HepG2 (cell line): ENCODE results near the gene TMEM198. TPM values are rescaled to one million over a fixed set of nuclear protein-coding genes. Genes with fewer than 3 reads are reported as not detected.

Experiments
- ASH2L ChIP-seq: fragments of 300-600, 200-600 bp; sonication (generic); IDR thresholded peaks from 2 replicates; pipeline ENCODE4 v1.7.0; 2017; ENCODE audit warnings: low read depth, mild to moderate bottlenecking, moderate library complexity, mixed read lengths, low read length; ENCODE audit not compliant: insufficient read length
- HES4 ChIP-seq: sonication (generic); formaldehyde crosslinking; IDR thresholded peaks from 2 replicates; pipeline ENCODE4 v1.9.0; 2021; ENCODE audit warnings: mild to moderate bottlenecking, missing genetic modification reagents, borderline replicate concordance
- IKZF5 ChIP-seq: IDR thresholded peaks from 2 replicates; pipeline ENCODE4 v1.6.1; 2018; ENCODE audit warnings: missing genetic modification reagents, mild to moderate bottlenecking, missing compliant biosample characterization
- IRF2 ChIP-seq: IDR thresholded peaks from 2 replicates; pipeline ENCODE4 v1.6.1; 2018; ENCODE audit warnings: missing genetic modification reagents, missing compliant biosample characterization
- LCORL ChIP-seq, 2 experiments: fragments of 450-650 bp in 1 of 2; sonication (generic) in 1 of 2; formaldehyde crosslinking in 1 of 2; IDR thresholded peaks; 2 replicates each; pipeline versions ENCODE4 v1.5.0 to v1.6.1; 2017 to 2020; ENCODE audit warnings: antibody characterized with exemption in 1 of 2, missing genetic modification reagents in 1 of 2
- NR2F6 ChIP-seq, 2 experiments: IDR thresholded peaks; 2 replicates each; pipeline ENCODE4 v1.6.1; 2016; ENCODE audit warnings: antibody characterized with exemption in 1 of 2, mild to moderate bottlenecking in 1 of 2
- PAF1 ChIP-seq: IDR thresholded peaks from 2 replicates; pipeline ENCODE4 v1.6.1; 2016; ENCODE audit warnings: missing genetic modification reagents, missing compliant biosample characterization
- PATZ1 ChIP-seq: sonication (generic); formaldehyde crosslinking; IDR thresholded peaks from 2 replicates; pipeline ENCODE4 v1.4.0; 2020; ENCODE audit warnings: missing genetic modification reagents
- SIX4 ChIP-seq: sonication (generic); formaldehyde crosslinking; IDR thresholded peaks from 2 replicates; pipeline ENCODE4 v1.4.0; 2020; ENCODE audit warnings: missing genetic modification reagents
- SKIL ChIP-seq: sonication (generic); formaldehyde crosslinking; IDR thresholded peaks from 2 replicates; pipeline ENCODE4 v1.8.0; 2022; ENCODE audit warnings: missing genetic modification reagents, mild to moderate bottlenecking, moderate library complexity, borderline replicate concordance
- SNAPC2 ChIP-seq: sonication (generic); formaldehyde crosslinking; IDR thresholded peaks from 2 replicates; pipeline ENCODE4 v1.8.1; 2022; ENCODE audit warnings: mild to moderate bottlenecking, missing genetic modification reagents
- SOX13 ChIP-seq, 3 experiments: fragments of 450-650 bp in 1 of 3; sonication (generic) in 1 of 3; formaldehyde crosslinking in 1 of 3; IDR thresholded peaks in 2 of 3; conservative IDR thresholded peaks in 1 of 3; 2 replicates each; pipeline versions ENCODE4 v1.5.0 to v1.6.1; 2016 to 2020; ENCODE audit warnings: antibody characterized with exemption in 1 of 3, mild to moderate bottlenecking in 1 of 3, missing compliant biosample characterization in 1 of 3, missing genetic modification reagents in 1 of 3, moderate library complexity in 1 of 3
- UBTF ChIP-seq: sonication (generic); formaldehyde crosslinking; IDR thresholded peaks from 2 replicates; pipeline ENCODE4 v1.4.0; 2020; ENCODE audit warnings: mild to moderate bottlenecking, missing genetic modification reagents
- ZBTB43 ChIP-seq: sonication (generic); formaldehyde crosslinking; conservative IDR thresholded peaks from 2 replicates; pipeline ENCODE4 v1.4.0; 2020; ENCODE audit warnings: missing genetic modification reagents
- ZNF232 ChIP-seq: sonication (generic); formaldehyde crosslinking; IDR thresholded peaks from 2 replicates; pipeline ENCODE4 v1.4.0; 2020; ENCODE audit warnings: missing genetic modification reagents, borderline replicate concordance
- ZNF446 ChIP-seq: sonication (generic); formaldehyde crosslinking; IDR thresholded peaks from 2 replicates; pipeline ENCODE4 v1.5.0; 2020; ENCODE audit warnings: mild to moderate bottlenecking, missing genetic modification reagents
- ZNF772 ChIP-seq: sonication (generic); formaldehyde crosslinking; IDR thresholded peaks from 2 replicates; pipeline ENCODE4 v1.5.0; 2020; ENCODE audit warnings: mild to moderate bottlenecking, missing genetic modification reagents
- ZSCAN29 ChIP-seq: sonication (generic); formaldehyde crosslinking; conservative IDR thresholded peaks from 2 replicates; pipeline ENCODE4 v1.4.0; 2020; ENCODE audit warnings: mild to moderate bottlenecking, missing genetic modification reagents
- polyA plus RNA-seq, 8 experiments: library from polyadenylated mRNA; depleted of rRNA in 3 of 8; stranded (reverse) in 7 of 8; unstranded in 1 of 8; fragments of >200 nt; fragmentation: Illumina TruSeq in 4 of 8; extraction: Trizol in 4 of 8; gene quantifications; 2 replicates each; pipeline versions ENCODE4 v1.2.1 to v1.2.3, GENCODE V29; 2011 to 2016; ENCODE audit warnings: low read depth in 4 of 8, missing spikeins in 1 of 8, mixed read lengths in 1 of 8; ENCODE audit not compliant: insufficient read depth in 1 of 8
- total RNA-seq, 5 experiments: library from RNA; depleted of rRNA; stranded (reverse); fragments of >200 nt; fragmentation: Illumina TruSeq; extraction: Trizol; gene quantifications; 2 replicates each; pipeline ENCODE4 v1.2.3, GENCODE V29; 2016; ENCODE audit warnings: low read depth in 1 of 5

Gene TMEM198
- total and polyA plus RNA-seq, 2 of the 13 experiments (the other 11 are each of a cell fraction or from before 2014, with no cell fraction given) = 17.3 to 23.5 TPM

GRCh38 chr2:219537657-219538488 is 6.0 kb upstream of the TMEM198 start (continued):
- TF ChIP-seq NR2F6 (IDR thresholded peaks at IDR 0.05) (no peak), NR2F6 (CRISPR knock-in tag; IDR thresholded peaks at IDR 0.05) (0 out of 2 replicates have a peak, but pooled peaks have one; percentile 11), ZNF446 (CRISPR knock-in tag) (no peak), SOX13 (IDR thresholded peaks at IDR 0.05) (no peak), SOX13 (CRISPR knock-in tag; conservative IDR thresholded peaks at IDR 0.05 in 1 of 2, IDR thresholded peaks at IDR 0.05 in 1 of 2) (peak in 1 of 2 experiments; percentile 20; a peak in 1 of 4 replicates), ZNF232 (no peak), LCORL (IDR thresholded peaks at IDR 0.05) (no peak), LCORL (CRISPR knock-in tag; IDR thresholded peaks at IDR 0.05) (no peak), ZBTB43 (CRISPR knock-in tag) (no peak), ZSCAN29 (CRISPR knock-in tag) (no peak), SIX4 (CRISPR knock-in tag) (no peak), ZNF772 (CRISPR knock-in tag) (0 out of 2 replicates have a peak, but pooled peaks have one; percentile 37), SNAPC2 (no peak), UBTF (CRISPR knock-in tag) (no peak), IRF2 (0 out of 2 replicates have a peak, but pooled peaks have one; percentile 16), PATZ1 (CRISPR knock-in tag) (peak; percentile 54), ASH2L (peak; percentile 29), SKIL (CRISPR knock-in tag) (no peak), IKZF5 (CRISPR knock-in tag) (0 out of 2 replicates have a peak, but pooled peaks have one; percentile 24), HES4 (no peak), PAF1 (peak; percentile 65; the same call in 1 of the 2 replicates)
